ENCODE results near the gene RIMOC1.
A peak's percentile ranks its signal among the peaks of the same experiment; 100 is the strongest.

The RIMOC1 gene

DNA sequence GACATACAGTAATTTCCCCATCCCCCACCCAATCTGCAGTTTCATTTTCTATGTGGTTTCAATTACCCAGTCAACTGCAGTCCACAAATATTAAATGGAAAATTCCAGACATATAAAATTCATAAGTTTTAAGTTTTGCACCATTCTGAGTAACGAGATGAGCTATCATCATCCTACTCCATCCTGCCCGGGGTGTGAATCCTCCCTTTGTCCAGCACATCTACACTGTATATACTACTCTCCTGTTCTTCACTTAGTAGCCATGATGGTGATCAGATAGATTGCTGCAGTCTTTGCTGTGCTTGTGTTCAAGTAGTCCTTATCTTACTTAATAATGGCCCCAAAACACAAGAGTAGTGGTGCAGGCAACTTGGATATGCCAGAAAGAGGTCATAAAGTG lies 45.3 kb upstream of the RIMOC1 start:
- Histone ChIP-seq H3K79me2 (ENCODE audit: low read length) (peaks cover 29% of the 10 kb centered on the region), H3K4me1 (ENCODE audit: low read length) (peaks cover 8% of the 10 kb centered on the region), H3K4me2 (ENCODE audit: low read depth, low read length) (no peak overlapping the region), H2AFZ (ENCODE audit: low read length) (no peak overlapping the region), H3F3A (ENCODE audit: insufficient read depth, low read length) (no peaks in the 10 kb centered on the region), H4K20me1 (ENCODE audit: insufficient read depth, low read length) (no peaks in the 10 kb centered on the region), H3K27me3 (replicated peaks; ENCODE audit: insufficient read depth, low read length) (no peaks in the 10 kb centered on the region), H3K36me3 (replicated peaks; ENCODE audit: insufficient read depth, low read length) (peaks cover 6% of the 10 kb centered on the region; the same call in 1 of the 2 replicates), H3K9me2 (replicated peaks; ENCODE audit: insufficient read depth, low read length) (no peaks in the 10 kb centered on the region), H3K4me3 (ENCODE audit: low read length) (no peak overlapping the region), H3K9me3 (replicated peaks; ENCODE audit: insufficient read depth, low read length) (no peaks in the 10 kb centered on the region), H3K9ac (ENCODE audit: low read length) (no peak overlapping the region), H3K27ac (ENCODE audit: low read length) (no peak overlapping the region)
- no peak for TF ChIP-seq EZH2phosphoT487 (IDR thresholded peaks at IDR 0.05; ENCODE audit: low read length)
- DNase-seq = peak; percentile 25

DNA sequence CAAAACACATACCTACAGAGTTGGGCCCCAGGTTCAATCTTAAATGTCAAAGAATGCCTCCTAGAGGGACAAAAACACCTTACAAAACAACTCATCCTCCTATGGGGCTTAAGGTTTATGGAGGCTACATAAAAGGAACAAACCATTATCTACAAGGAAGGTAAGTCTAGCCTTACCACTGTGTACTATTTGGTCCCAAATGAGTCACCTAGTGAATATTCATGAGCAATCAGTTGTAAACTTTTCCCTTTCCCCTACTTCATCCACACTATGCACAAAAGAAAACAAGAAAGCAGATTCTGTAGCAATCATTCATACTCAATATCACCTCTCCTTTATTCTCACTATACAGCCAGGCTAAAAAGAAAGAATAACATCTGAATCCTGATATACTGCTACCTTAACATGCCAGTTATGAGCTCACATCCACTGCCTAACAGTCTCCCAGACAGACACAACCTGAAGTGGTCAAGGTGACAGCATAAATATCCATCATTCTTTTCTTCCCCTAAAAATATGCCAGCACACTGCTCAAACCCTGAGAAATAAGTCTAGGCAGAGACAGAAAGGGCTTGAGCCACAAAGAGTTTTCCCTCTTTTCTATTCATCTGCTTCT lies 40.2 kb upstream of the RIMOC1 start:
- no peak overlapping the region for H3K27ac ChIP-seq (ENCODE audit: low read length)
- no peaks in the 10 kb centered on the region for H3K27me3 ChIP-seq (replicated peaks; ENCODE audit: insufficient read depth, low read length)
- no peak overlapping the region for H3K9ac ChIP-seq (ENCODE audit: low read length)
- peaks cover 6% of the 10 kb centered on the region; the same call in 1 of the 2 replicates for H3K36me3 ChIP-seq (replicated peaks; ENCODE audit: insufficient read depth, low read length)
- H3K4me2 ChIP-seq (ENCODE audit: low read depth, low read length) = no peak overlapping the region
- no peaks in the 10 kb centered on the region for H3K9me2 ChIP-seq (replicated peaks; ENCODE audit: insufficient read depth, low read length)
- H3K9me3 ChIP-seq (replicated peaks; ENCODE audit: insufficient read depth, low read length) = no peaks in the 10 kb centered on the region
- no peaks in the 10 kb centered on the region for H4K20me1 ChIP-seq (ENCODE audit: insufficient read depth, low read length)
- no peak for TF ChIP-seq EZH2phosphoT487 (IDR thresholded peaks at IDR 0.05; ENCODE audit: low read length)
- no peak for TF ChIP-seq EZH2 (optimal IDR thresholded peaks at IDR 0.05; ENCODE audit: low read depth, low read length)
- TF ChIP-seq, protein P1, sequence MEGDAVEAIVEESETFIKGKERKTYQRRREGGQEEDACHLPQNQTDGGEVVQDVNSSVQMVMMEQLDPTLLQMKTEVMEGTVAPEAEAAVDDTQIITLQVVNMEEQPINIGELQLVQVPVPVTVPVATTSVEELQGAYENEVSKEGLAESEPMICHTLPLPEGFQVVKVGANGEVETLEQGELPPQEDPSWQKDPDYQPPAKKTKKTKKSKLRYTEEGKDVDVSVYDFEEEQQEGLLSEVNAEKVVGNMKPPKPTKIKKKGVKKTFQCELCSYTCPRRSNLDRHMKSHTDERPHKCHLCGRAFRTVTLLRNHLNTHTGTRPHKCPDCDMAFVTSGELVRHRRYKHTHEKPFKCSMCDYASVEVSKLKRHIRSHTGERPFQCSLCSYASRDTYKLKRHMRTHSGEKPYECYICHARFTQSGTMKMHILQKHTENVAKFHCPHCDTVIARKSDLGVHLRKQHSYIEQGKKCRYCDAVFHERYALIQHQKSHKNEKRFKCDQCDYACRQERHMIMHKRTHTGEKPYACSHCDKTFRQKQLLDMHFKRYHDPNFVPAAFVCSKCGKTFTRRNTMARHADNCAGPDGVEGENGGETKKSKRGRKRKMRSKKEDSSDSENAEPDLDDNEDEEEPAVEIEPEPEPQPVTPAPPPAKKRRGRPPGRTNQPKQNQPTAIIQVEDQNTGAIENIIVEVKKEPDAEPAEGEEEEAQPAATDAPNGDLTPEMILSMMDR (IDR thresholded peaks at IDR 0.05; ENCODE audit: low read length) = no peak
- H3K4me3 ChIP-seq (ENCODE audit: low read length) = no peak overlapping the region
- H3F3A ChIP-seq (ENCODE audit: insufficient read depth, low read length) = no peaks in the 10 kb centered on the region
- H3K79me2 ChIP-seq (ENCODE audit: low read length) = peaks cover 57% of the 10 kb centered on the region
- H2AFZ ChIP-seq (ENCODE audit: low read length) = no peak overlapping the region
- H3K4me1 ChIP-seq (ENCODE audit: low read length) = peaks cover 8% of the 10 kb centered on the region
- no peak for DNase-seq

DNA sequence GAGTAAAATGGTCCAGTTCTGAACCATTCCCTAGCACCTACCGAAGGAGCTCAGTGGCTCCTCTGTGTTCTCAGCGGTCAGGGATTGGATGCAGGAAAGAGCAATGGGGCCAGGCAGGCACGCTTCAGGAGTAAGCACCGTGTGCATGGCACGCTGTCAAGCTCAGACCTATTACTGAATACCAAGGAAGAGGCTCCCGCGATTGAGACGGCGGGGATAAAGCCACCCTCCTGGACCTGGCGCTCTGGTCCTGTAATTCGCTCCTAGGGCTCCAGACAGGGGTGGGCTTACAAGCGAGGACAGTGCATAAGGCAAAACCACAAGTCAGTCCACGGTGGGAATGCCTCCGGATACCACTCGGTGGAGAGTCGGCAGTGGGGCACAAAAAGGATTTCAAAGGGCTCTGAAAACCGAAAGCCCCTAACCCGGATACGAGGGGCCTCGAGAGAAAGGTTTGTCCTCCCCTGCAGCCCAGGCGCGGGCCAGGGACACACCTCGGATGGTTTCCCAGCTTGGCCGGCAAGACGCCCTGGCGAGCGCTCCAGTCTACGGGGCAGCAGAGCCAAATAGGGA lies 34.9 kb upstream of the RIMOC1 start:
- Histone ChIP-seq H3K4me3 (ENCODE audit: low read length) (peak overlapping the region; percentile 97), H3K4me1 (ENCODE audit: low read length) (peaks cover 15% of the 10 kb centered on the region), H3K79me2 (ENCODE audit: low read length) (peaks cover 56% of the 10 kb centered on the region), H3K4me2 (ENCODE audit: low read depth, low read length) (peak overlapping the region; percentile 89), H3K9me3 (replicated peaks; ENCODE audit: insufficient read depth, low read length) (no peaks in the 10 kb centered on the region), H3K27ac (ENCODE audit: low read length) (0 out of 2 replicates have a peak overlapping the region, but pooled peaks have one; percentile 72), H4K20me1 (ENCODE audit: insufficient read depth, low read length) (no peaks in the 10 kb centered on the region), H3F3A (ENCODE audit: insufficient read depth, low read length) (peaks cover 6% of the 10 kb centered on the region), H3K36me3 (replicated peaks; ENCODE audit: insufficient read depth, low read length) (no peaks in the 10 kb centered on the region), H2AFZ (ENCODE audit: low read length) (peak overlapping the region; percentile 93), H3K9ac (ENCODE audit: low read length) (peak overlapping the region; percentile 86), H3K27me3 (replicated peaks; ENCODE audit: insufficient read depth, low read length) (no peaks in the 10 kb centered on the region), H3K9me2 (replicated peaks; ENCODE audit: insufficient read depth, low read length) (no peaks in the 10 kb centered on the region)
- no peak for DNase-seq
- TF ChIP-seq, protein P1 (IDR thresholded peaks at IDR 0.05; ENCODE audit: low read length) = no peak
- TF ChIP-seq EZH2phosphoT487 (IDR thresholded peaks at IDR 0.05; ENCODE audit: low read length) = no peak
- no peak for TF ChIP-seq EZH2 (optimal IDR thresholded peaks at IDR 0.05; ENCODE audit: low read depth, low read length)

All from MM.1S (cell line).